Activated naive CD4-positive, alpha-beta T cell treated with anti-CD3 and anti-CD28 coated beads for 36 hours (primary cell): ENCODE data around the gene S100A13. TPM values are rescaled to one million over a fixed set of nuclear protein-coding genes. Genes with fewer than 3 reads are reported as not detected.
A peak's percentile ranks its signal among the peaks of the same experiment; 100 is the strongest.

Experiments
- CTCF ChIA-PET: fragments of 350-600 bp; sonication (Branson Sonifier 250); formaldehyde crosslinking; loops from one replicate; lab custom pipeline; 2021; ENCODE audit warnings: antibody characterized with exemption; lab: Charles Lee
- DNase-seq: peaks from one replicate; pipeline ENCODE4 v3.0.0-alpha.2; 2020
- H3K27ac Mint-ChIP-seq: one replicate; pipeline ENCODE4 v1.8.0; 2021; ENCODE audit warnings: mild to moderate bottlenecking, mixed read lengths
- H3K27me3 Mint-ChIP-seq: one replicate; pipeline ENCODE4 v1.8.0; 2021; ENCODE audit warnings: low read depth, mixed read lengths
- H3K36me3 Mint-ChIP-seq: one replicate; pipeline ENCODE4 v1.8.0; 2021; ENCODE audit warnings: low read depth, mixed read lengths
- H3K4me1 Mint-ChIP-seq: one replicate; pipeline ENCODE4 v1.8.0; 2021; ENCODE audit warnings: low read depth, mixed read lengths
- H3K4me3 Mint-ChIP-seq: one replicate; pipeline ENCODE4 v1.8.0; 2021; ENCODE audit warnings: mild to moderate bottlenecking, moderate library complexity, mixed read lengths
- H3K9me3 Mint-ChIP-seq: one replicate; pipeline ENCODE4 v1.8.0; 2021; ENCODE audit warnings: mixed read lengths
- intact Hi-C: fragments of 100-400 bp; cut with micrococcal nuclease; formaldehyde crosslinking; loops from one replicate; pipeline ENCODE4 v1.15.1; 2023
- total RNA-seq, 2 experiments: library from RNA; stranded (reverse); gene quantifications; one replicate each; pipeline ENCODE4 v1.2.3, GENCODE V29; 2021

Gene S100A13
- total RNA-seq, 2 experiments from 2014 or later, result 6.6 to 7.0 TPM

DNA sequence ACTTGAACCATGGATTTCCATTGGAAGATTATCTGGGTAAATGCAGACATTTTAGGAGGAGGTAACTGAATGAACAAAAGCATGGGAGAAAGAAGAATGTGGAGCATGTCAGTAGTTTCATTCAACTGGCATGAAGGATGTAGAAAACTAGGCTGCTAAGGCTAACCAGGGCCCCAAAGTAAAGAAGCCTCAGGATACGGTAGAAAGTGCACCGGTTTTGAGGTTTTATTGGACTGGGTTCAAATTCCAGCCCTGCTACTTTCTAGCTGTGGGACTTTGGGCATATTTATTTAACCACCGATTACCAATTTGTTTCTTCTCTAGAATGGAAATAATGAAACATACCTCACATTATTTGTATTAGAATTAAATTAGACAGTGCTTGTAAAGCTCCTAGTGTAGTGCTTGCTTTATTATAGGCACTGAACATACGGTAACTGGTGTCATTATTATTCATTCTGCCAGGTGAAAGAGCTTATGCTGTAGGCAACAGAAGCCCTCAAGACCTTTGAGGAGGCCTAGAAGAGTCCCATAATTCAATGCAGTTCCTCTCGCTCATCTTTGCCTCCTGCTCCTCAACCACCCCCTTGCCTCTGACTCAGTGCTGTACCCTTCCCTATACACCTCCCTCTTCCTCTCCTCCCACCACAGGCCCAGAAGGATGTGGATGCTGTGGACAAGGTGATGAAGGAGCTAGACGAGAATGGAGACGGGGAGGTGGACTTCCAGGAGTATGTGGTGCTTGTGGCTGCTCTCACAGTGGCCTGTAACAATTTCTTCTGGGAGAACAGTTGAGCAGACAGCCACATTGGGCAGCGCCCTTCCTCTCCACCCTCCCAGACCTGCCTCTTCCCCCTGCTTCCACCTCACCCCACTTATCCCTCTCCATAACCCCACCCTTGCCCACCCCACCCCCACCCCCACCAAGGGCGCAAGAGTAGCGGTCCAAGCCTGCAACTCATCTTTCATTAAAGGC lies 4.0 kb upstream of the S100A13 start:
- intact Hi-C loops, result no loop called here
- no peak overlapping the region for H3K4me3 Mint-ChIP-seq
- no peak for DNase-seq
- peak overlapping the region; percentile 24 for H3K27ac Mint-ChIP-seq
- peaks cover 34% of the 10 kb centered on the region for H3K4me1 Mint-ChIP-seq
- CTCF ChIA-PET, result interaction anchor here (0.5 to 1.5 kb wide), 3 partner anchors 14 to 1704 kb away, joined by 3 read pairs; no protein-coding TSS in a partner anchor
- no peaks in the 10 kb centered on the region for H3K9me3 Mint-ChIP-seq
- H3K36me3 Mint-ChIP-seq, result peaks cover 18% of the 10 kb centered on the region
- peaks cover 5% of the 10 kb centered on the region for H3K27me3 Mint-ChIP-seq

DNA sequence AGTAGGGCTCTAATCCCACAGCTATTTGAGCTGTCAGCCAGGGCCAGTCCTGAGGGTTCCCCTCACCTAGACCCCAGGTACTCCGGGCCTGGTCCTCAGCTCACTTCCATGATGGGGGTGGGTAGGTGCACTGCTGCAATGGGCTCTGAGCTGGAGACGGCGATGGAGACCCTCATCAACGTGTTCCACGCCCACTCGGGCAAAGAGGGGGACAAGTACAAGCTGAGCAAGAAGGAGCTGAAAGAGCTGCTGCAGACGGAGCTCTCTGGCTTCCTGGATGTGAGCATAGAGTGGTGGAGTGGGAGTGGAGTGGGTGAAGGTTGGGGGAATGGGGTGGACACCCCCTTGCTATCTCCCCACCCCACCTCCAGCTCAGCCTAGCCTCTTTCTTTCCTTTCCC lies 3.1 kb upstream of the S100A13 start:
- DNase-seq, result no peak
- no peak overlapping the region for H3K27ac Mint-ChIP-seq
- H3K9me3 Mint-ChIP-seq, result no peaks in the 10 kb centered on the region
- CTCF ChIA-PET, result interaction anchor here (0.9 kb wide), 1 partner anchor 97 kb away, joined by 3 read pairs; no protein-coding TSS in a partner anchor
- peaks cover 10% of the 10 kb centered on the region for H3K36me3 Mint-ChIP-seq
- H3K27me3 Mint-ChIP-seq, result peaks cover 10% of the 10 kb centered on the region
- H3K4me3 Mint-ChIP-seq, result no peak overlapping the region
- peaks cover 28% of the 10 kb centered on the region for H3K4me1 Mint-ChIP-seq
- intact Hi-C loops, result no loop called here

DNA sequence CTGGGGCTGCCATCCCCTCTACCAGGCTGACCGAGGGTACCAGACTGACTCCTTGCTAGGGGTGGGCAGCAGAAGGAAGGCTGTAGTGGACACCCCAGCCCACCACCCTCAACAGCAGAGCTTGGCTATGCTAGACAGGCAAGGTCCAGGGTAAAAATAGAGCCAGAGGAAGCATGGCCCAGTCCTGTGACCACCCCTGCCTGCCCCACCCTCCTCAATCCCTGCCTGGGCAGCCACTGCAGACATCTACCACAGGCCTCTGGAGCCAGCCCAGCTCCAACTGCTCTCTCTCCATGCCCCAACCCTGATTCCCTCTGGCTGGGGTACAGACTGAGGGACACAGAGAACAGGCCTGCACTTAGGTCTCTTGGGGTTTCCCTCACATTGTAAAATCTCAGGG lies 2.7 kb upstream of the S100A13 start:
- Mint-ChIP-seq H3K27me3 (peaks cover 10% of the 10 kb centered on the region), H3K4me3 (no peak overlapping the region), H3K9me3 (no peaks in the 10 kb centered on the region), H3K27ac (no peak overlapping the region), H3K36me3 (peaks cover 9% of the 10 kb centered on the region), H3K4me1 (peaks cover 27% of the 10 kb centered on the region)
- CTCF ChIA-PET, result interaction anchor here (0.9 kb wide), 1 partner anchor 97 kb away, joined by 3 read pairs; no protein-coding TSS in a partner anchor
- no peak for DNase-seq
- intact Hi-C loops, result no loop called here

DNA sequence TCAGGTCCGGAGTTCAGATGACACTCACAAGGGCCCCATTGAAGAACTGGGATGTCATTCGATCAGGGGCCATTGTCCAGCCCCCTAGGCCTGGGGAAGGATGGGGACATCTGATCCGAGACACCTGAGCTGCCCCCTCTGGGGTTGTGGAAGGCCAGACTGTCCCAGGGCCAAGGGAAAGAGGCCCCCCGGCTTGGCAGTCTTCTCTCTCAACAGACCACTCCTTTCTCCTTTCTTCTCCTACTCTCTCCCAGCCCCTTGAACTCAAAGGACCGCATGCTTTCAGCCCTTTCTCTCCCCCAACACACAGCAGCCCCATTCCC lies 2.0 kb upstream of the S100A13 start:
- CTCF ChIA-PET, result interaction anchor here (2.4 kb wide), 1 partner anchor 118 kb away, joined by 6 read pairs; no protein-coding TSS in a partner anchor
- intact Hi-C loops, result no loop called here
- H3K27ac Mint-ChIP-seq, result no peak overlapping the region

DNA sequence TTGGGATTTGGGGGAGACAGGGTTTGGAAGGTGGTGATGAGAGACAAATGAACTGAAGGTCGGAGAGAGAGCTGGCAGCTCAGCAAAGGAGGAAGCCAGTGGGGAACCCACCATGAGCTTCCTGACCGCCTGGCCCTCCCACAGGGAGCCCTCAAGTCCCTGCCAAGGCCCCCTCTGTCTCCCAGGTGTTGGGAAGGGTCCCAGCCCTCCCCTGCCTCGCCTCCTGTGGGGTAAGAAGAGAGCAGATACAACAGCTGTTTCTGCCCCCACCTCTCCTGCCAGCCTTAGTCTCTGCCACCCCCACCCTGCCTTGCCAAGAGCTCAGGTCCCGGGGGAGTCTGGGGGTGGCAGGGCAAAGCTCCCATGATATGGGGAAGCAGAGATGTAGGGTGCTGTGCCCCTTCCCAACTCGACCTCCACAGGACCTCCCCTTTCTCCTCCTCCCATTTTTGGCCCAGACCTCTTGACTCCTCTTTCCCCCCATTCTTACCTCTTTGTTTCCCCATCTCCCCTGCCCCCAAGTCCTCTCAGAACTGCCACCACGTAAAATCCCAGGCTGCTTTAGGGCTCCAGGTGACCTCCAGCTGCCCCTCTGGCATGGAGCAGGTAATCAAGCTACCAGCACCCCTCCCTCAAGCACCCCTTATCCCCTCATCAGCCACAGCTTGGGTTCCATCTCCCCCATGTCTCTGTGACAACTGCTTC lies 1.5 kb upstream of the S100A13 start:
- intact Hi-C loops, result no loop called here
- peaks cover 24% of the 10 kb centered on the region for H3K4me1 Mint-ChIP-seq
- no peaks in the 10 kb centered on the region for H3K9me3 Mint-ChIP-seq
- no peak overlapping the region for H3K4me3 Mint-ChIP-seq
- peaks cover 10% of the 10 kb centered on the region for H3K27me3 Mint-ChIP-seq
- H3K36me3 Mint-ChIP-seq, result no peaks in the 10 kb centered on the region
- CTCF ChIA-PET, result interaction anchor here (2.4 kb wide), 1 partner anchor 118 kb away, joined by 6 read pairs; no protein-coding TSS in a partner anchor
- H3K27ac Mint-ChIP-seq, result no peak overlapping the region
- DNase-seq, result no peak

More for the DNA sequence above, 2.0 kb upstream of the S100A13 start:
- Mint-ChIP-seq H3K36me3 (peaks cover 4% of the 10 kb centered on the region), H3K4me3 (no peak overlapping the region), H3K27me3 (peaks cover 10% of the 10 kb centered on the region), H3K4me1 (peaks cover 25% of the 10 kb centered on the region), H3K9me3 (no peaks in the 10 kb centered on the region)
- DNase-seq, result no peak

DNA sequence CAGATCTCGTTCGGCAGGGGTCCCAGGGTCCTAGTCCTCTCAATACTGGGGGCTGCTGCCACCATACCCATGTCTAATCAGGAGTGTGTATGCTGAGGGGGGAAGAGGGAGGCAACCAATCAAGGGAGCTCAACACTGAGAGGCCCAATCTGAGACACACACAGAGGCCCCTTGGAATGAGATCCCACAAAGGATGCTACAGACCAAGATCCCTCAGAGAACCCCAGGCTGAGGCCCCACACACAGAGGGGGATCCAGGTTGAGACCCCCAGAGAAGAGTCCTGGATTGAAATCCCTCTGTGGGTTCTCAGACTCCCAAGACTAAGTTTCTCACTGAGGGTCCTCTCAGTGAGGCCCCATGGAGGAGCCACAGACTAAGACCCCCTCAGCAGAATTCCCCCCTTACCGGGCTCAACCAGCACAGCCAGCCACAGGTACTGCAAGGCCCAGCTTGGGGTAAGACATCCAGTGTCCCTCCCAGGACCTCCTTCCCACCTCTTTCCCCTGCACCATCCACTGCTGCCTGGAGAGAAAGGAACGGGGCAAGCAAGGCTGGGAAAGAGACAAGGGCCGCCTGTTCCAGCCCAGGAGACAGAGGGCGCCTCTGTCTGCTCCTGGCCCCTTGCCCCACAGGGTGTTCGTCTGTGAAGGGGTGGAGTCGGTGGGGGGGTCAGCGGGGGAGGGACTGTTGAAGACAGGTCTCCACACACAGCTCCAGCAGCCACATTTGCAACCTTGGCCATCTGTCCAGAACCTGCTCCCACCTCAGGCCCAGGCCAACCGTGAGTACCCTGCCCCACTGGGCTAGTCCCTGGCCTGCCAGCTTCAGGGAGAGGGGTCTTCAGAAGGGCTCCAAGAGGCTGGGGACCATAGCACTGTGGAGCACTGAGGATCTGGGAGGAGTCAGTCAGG lies 666 bp upstream of the S100A13 start, which contains the start of gene S100A1:
S100A1 (plus strand) TSS at position 720 of the 912 bp plus-strand sequence. CDS start 2,088 bp downstream, outside the sequence.
- H3K27me3 Mint-ChIP-seq, result peaks cover 10% of the 10 kb centered on the region
- H3K36me3 Mint-ChIP-seq, result no peaks in the 10 kb centered on the region
- CTCF ChIA-PET, result interaction anchor here (0.6 to 2.4 kb wide), 6 partner anchors 12 to 403 kb away, joined by 3 to 6 read pairs (median 3); no protein-coding TSS in a partner anchor
- no peak for DNase-seq
- H3K9me3 Mint-ChIP-seq, result no peaks in the 10 kb centered on the region
- intact Hi-C loops, result no loop called here
- H3K4me1 Mint-ChIP-seq, result peaks cover 17% of the 10 kb centered on the region
- no peak within 1 kb of the TSS for H3K4me3 Mint-ChIP-seq
- H3K27ac Mint-ChIP-seq, result no peak within 1 kb of the TSS

DNA sequence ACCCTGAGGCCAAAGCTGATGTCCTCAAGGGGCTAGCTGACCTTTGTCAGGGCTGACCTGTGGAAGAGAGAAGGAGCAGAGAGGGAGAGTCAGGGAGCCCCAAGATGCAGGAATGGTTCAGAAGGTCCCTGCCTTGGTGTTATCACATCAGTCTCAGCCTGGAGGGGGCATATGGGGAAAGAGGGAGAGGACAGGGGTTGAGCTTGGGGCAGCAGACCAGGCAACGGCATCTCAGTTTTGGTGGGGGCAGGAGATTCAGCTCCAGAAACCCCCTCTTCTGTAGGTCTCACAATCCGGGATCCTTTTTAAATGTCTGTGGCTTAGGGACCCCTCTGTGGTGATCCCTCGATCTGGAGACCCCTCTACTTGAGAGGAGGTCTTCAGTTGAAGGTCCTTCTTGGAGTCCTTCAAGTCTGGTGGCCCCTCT lies 815 bp downstream of the S100A13 start:
- no peaks in the 10 kb centered on the region for H3K9me3 Mint-ChIP-seq
- CTCF ChIA-PET, result interaction anchor here (0.7 to 1.2 kb wide), 4 partner anchors 11 to 115 kb away, joined by 3 read pairs; no protein-coding TSS in a partner anchor
- H3K36me3 Mint-ChIP-seq, result no peaks in the 10 kb centered on the region
- intact Hi-C loops, result no loop called here
- H3K27ac Mint-ChIP-seq, result no peak overlapping the region
- no peak overlapping the region for H3K4me3 Mint-ChIP-seq
- peaks cover 10% of the 10 kb centered on the region for H3K27me3 Mint-ChIP-seq
- DNase-seq, result no peak
- peaks cover 8% of the 10 kb centered on the region for H3K4me1 Mint-ChIP-seq

DNA sequence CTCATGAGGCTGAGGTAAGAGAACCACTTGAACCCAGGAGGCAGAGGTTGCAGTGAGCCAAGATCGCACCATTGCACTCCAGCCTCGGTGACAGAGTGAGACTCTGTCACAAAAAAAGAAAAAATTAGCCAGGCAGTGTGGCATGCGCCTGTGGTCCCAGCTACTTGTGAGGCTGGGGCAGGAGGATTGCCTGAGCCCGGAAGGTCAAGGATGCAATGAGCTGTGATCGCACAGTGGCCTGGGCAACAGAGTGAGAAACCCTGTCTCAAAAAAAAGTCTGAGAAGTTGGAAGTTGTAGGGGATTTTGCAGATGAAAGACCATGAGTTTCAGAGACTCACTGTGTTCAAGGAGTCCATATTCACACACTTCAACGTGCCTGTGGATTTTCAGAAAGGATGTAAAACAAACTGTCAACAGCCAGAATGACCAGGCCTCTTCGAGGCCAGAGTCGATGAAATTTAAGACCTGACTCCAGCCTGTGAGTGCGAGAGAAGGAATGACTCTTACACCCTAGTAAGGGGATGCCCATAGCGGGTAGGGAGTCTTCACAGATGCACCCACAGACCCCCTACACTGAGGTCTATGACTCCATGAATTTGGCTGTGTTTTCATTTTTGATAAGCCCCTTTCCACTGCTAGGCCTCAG lies 2.2 kb downstream of the S100A13 start:
- Mint-ChIP-seq H3K27ac (no peak overlapping the region), H3K9me3 (no peaks in the 10 kb centered on the region), H3K36me3 (no peaks in the 10 kb centered on the region), H3K27me3 (peaks cover 10% of the 10 kb centered on the region), H3K4me1 (peaks cover 3% of the 10 kb centered on the region), H3K4me3 (no peak overlapping the region)
- DNase-seq, result no peak
- CTCF ChIA-PET, result no interaction called here
- intact Hi-C loops, result no loop called here

DNA sequence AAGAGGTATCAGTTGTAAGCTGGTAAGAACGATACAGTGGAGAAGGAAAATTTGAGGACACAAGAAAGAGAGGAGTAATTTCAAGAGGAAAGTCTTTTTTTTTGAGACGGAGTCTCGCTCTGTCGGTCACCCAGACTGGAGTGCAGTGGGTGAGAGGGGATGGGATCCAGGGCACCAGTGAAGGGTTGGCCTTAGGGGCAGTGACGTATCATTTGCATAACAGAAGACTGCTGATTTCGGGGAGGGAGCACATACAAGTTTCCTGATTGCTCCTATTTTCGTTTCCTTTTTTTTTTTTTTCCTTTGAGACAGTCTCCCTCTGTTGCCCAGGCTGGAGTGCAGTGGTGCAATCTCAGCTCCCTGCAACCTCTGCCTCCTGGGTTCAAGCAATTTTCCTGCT lies 4.2 kb downstream of the S100A13 start:
- Mint-ChIP-seq H3K36me3 (no peaks in the 10 kb centered on the region), H3K4me1 (peaks cover 3% of the 10 kb centered on the region), H3K9me3 (no peaks in the 10 kb centered on the region), H3K27me3 (peaks cover 10% of the 10 kb centered on the region), H3K27ac (no peak overlapping the region), H3K4me3 (no peak overlapping the region)
- no peak for DNase-seq
- intact Hi-C loops, result no loop called here
- CTCF ChIA-PET, result interaction anchor here (0.6 to 1.0 kb wide), 2 partner anchors 9 to 46 kb away, joined by 3 to 4 read pairs; no protein-coding TSS in a partner anchor

DNA sequence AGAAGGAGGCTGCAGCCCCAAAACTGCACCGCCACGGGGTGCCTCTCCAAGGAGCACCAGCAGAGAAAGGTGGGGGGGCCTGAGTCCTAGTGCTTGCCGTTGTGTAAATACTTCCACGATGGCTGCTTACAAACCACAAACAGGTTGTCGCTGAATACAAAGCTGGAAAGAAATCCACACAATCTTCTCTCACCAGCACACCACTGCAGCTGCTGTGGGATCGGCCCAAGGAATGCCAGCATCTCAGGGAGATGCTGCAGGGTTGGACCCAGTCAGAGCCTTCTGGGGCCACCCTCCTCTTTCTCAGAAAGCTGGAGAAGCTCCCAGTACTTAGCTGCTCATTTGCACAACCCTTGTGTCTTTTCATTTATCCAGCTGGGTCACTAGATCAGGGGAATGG lies 8.1 kb downstream of the S100A13 start:
- Mint-ChIP-seq H3K36me3 (no peaks in the 10 kb centered on the region), H3K27me3 (no peaks in the 10 kb centered on the region), H3K4me3 (no peak overlapping the region), H3K9me3 (no peaks in the 10 kb centered on the region), H3K27ac (no peak overlapping the region), H3K4me1 (peaks cover 1% of the 10 kb centered on the region)
- intact Hi-C loops, result no loop called here
- no peak for DNase-seq
- CTCF ChIA-PET, result interaction anchor here (0.6 to 6.3 kb wide), 4 partner anchors 47 to 131 kb away, joined by 3 to 43 read pairs (median 8); no protein-coding TSS in a partner anchor

DNA sequence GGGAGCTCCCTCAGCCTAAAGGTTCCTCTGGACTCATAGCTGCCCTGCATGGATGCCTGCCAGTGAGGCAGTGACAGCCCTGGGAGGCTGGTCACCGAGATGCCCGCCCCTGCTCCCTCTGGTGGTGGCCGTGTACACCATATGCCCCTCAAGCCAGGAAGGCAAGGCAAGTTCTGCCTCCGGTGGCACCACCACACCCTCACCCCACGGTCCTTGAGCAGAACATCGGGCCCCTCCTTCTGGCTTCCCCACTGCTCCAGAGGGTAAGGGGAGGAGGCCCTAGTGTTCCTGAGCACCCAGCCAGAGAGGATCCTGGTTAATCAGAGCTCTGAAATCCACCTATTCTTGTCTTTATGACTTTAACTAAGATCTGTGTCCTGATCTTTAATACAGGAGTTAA lies 9.6 kb downstream of the S100A13 start:
- H3K4me3 Mint-ChIP-seq, result no peak overlapping the region
- intact Hi-C loops, result loop anchor here (1.0 kb wide), 2 partner anchors 45 to 106 kb away; no protein-coding TSS in a partner anchor
- H3K9me3 Mint-ChIP-seq, result no peaks in the 10 kb centered on the region
- no peaks in the 10 kb centered on the region for H3K27me3 Mint-ChIP-seq
- H3K4me1 Mint-ChIP-seq, result peaks cover 1% of the 10 kb centered on the region
- H3K36me3 Mint-ChIP-seq, result no peaks in the 10 kb centered on the region
- H3K27ac Mint-ChIP-seq, result no peak overlapping the region
- CTCF ChIA-PET, result interaction anchor here (0.6 to 6.3 kb wide), 9 partner anchors 13 to 149 kb away, joined by 3 to 43 read pairs (median 4); no protein-coding TSS in a partner anchor
- DNase-seq, result peak; percentile 72
